Breast epithelium (tissue), 4 donors: ENCODE results near the gene ASB2. TPM values are rescaled to one million over a fixed set of nuclear protein-coding genes. Genes with fewer than 3 reads are reported as not detected.

Experiments used
- DNase-seq, 2 donors: peaks; one replicate each; pipeline ENCODE4 v3.0.0-alpha.2; 2019; ENCODE audit warnings: low spot score in 2 of 2
- H3K27ac ChIP-seq, 2 donors: fragments of 200-600 bp; sonication (generic) in 1 of 2; one replicate each; pipeline ENCODE4 v1.5.1; 2016 to 2019; ENCODE audit warnings: mild to moderate bottlenecking in 1 of 2
- H3K27me3 ChIP-seq, 2 donors: fragments of 200-600 bp; sonication (generic) in 1 of 2; one replicate each; pipeline versions ENCODE4 v1.5.1 to v1.6.0; 2017 to 2019; ENCODE audit warnings: control low read depth in 1 of 2, mild to moderate bottlenecking in 1 of 2
- H3K36me3 ChIP-seq: fragments of 200-600 bp; one replicate; pipeline ENCODE4 v1.5.1; 2019
- H3K4me1 ChIP-seq, 2 donors: fragments of 200-600 bp; sonication (generic); one replicate each; pipeline ENCODE4 v1.5.1; 2016 to 2019; ENCODE audit warnings: control low read depth in 1 of 2
- H3K4me3 ChIP-seq, 3 donors: fragments of 200-600 bp; sonication (generic); 1 replicate in 2 of 3; 2 replicates in 1 of 3; pipeline ENCODE4 v1.5.1; 2016 to 2019; ENCODE audit warnings: mild to moderate bottlenecking in 3 of 3, moderate library complexity in 2 of 3
- H3K9me3 ChIP-seq, 2 donors: fragments of 200-600 bp; sonication (generic) in 1 of 2; one replicate each; pipeline ENCODE4 v1.5.1; 2016 to 2019; ENCODE audit warnings: control low read depth in 1 of 2
- CTCF ChIP-seq, 3 donors: fragments of 450-650 bp; IDR thresholded peaks; one replicate each; pipeline ENCODE4 v1.5.1; 2016 to 2017; ENCODE audit warnings: antibody characterized with exemption in 3 of 3, mild to moderate bottlenecking in 3 of 3, moderate library complexity in 3 of 3
- POLR2A ChIP-seq: fragments of 450-650 bp; IDR thresholded peaks from one replicate; pipeline ENCODE4 v1.6.1; 2016; ENCODE audit warnings: antibody characterized with exemption, mild to moderate bottlenecking, moderate library complexity
- POLR2AphosphoS5 ChIP-seq, 3 donors: sonication (generic); formaldehyde crosslinking; IDR thresholded peaks; one replicate each; pipeline ENCODE4 v1.6.1; 2017; ENCODE audit warnings: antibody characterized with exemption in 3 of 3
- intact Hi-C: fragments of 100-400 bp; cut with DNase I; formaldehyde crosslinking; loops from one replicate; pipeline ENCODE4 v1.15.1; 2023; ENCODE audit warnings: low total_unique reads
- total RNA-seq, 3 donors: library from RNA; depleted of rRNA; stranded (reverse); fragments of >200 nt; gene quantifications; one replicate each; pipeline ENCODE4 v1.1.0, GENCODE V29; 2016

The ASB2 gene
- total RNA-seq, 3 donors from 2014 or later = 1.3 to 2.0 TPM; not detected in 1

GRCh38 chr14:93929048-93929535 is 47.3 kb downstream of the ASB2 start:
- Histone ChIP-seq H3K9me3 (no peaks in the 10 kb centered on the region), H3K4me3 (no peak overlapping the region), H3K36me3 (no peaks in the 10 kb centered on the region), H3K4me1 (no peaks in the 10 kb centered on the region), H3K27ac (no peak overlapping the region), H3K27me3 (no peaks in the 10 kb centered on the region)
- TF ChIP-seq POLR2A = no peak
- TF ChIP-seq POLR2AphosphoS5 (IDR thresholded peaks at IDR 0.05) = no peak
- no peak for TF ChIP-seq CTCF (IDR thresholded peaks at IDR 0.05)
- DNase-seq = no peak
- intact Hi-C loops = no loop called here

- Histone ChIP-seq H3K27me3 (no peaks in the 10 kb centered on the region), H3K36me3 (no peaks in the 10 kb centered on the region), H3K4me1 (no peaks in the 10 kb centered on the region), H3K27ac (no peak overlapping the region), H3K9me3 (no peaks in the 10 kb centered on the region), H3K4me3 (no peak overlapping the region)
- intact Hi-C loops = no loop called here
- TF ChIP-seq POLR2AphosphoS5 (IDR thresholded peaks at IDR 0.05) (no peak), POLR2A (no peak), CTCF (IDR thresholded peaks at IDR 0.05) (no peak)
- DNase-seq = no peak
Measured at GRCh38 chr14:93928184-93929047, 48.0 kb downstream of the ASB2 start.

- Histone ChIP-seq H3K4me3 (peak overlapping the region in 1 of 3 donors; percentile 48), H3K9me3 (no peaks in the 10 kb centered on the region), H3K27ac (peak overlapping the region in 1 of 2 donors; percentile 43), H3K4me1 (no peaks in the 10 kb centered on the region), H3K36me3 (no peaks in the 10 kb centered on the region), H3K27me3 (no peaks in the 10 kb centered on the region)
- TF ChIP-seq POLR2AphosphoS5 (IDR thresholded peaks at IDR 0.05) = no peak
- no peak for TF ChIP-seq POLR2A
- no peak for TF ChIP-seq CTCF (IDR thresholded peaks at IDR 0.05)
- intact Hi-C loops = no loop called here
- DNase-seq = no peak
Measured at GRCh38 chr14:93927800-93928145, 48.6 kb downstream of the ASB2 start.

- H3K9me3 ChIP-seq = no peaks in the 10 kb centered on the region
- H3K27me3 ChIP-seq = no peaks in the 10 kb centered on the region
- TF ChIP-seq POLR2AphosphoS5 (IDR thresholded peaks at IDR 0.05) (no peak), POLR2A (no peak), CTCF (IDR thresholded peaks at IDR 0.05) (no peak)
- peak within 1 kb of the TSS in 1 of 2 donors; percentile 43 for H3K27ac ChIP-seq
- peak within 1 kb of the TSS in 2 of 3 donors; percentile 5 to 48 for H3K4me3 ChIP-seq
- intact Hi-C loops = no loop called here
- no peaks in the 10 kb centered on the region for H3K4me1 ChIP-seq
- DNase-seq = no peak
- H3K36me3 ChIP-seq = no peaks in the 10 kb centered on the region
Measured at GRCh38 chr14:93926873-93927799, 49.2 kb downstream of the ASB2 start, which contains the start of gene FAM181A. Gene FAM181A, plus strand, starts transcription at chr14:93927344. Its CDS starts 942 bp downstream, at chr14:93928286.
